ENCODE measurements around the gene CCDC177.
"Not testable (repeated sequence)": the region's sequence is repeated elsewhere in the genome, so short reads cannot be mapped to it uniquely, and the experiment has no call there.

Gene CCDC177

GRCh38 chr14:69599431-69599830, 24.8 kb upstream of the CCDC177 start:
- DNase-seq = not testable (repeated sequence)

DNA sequence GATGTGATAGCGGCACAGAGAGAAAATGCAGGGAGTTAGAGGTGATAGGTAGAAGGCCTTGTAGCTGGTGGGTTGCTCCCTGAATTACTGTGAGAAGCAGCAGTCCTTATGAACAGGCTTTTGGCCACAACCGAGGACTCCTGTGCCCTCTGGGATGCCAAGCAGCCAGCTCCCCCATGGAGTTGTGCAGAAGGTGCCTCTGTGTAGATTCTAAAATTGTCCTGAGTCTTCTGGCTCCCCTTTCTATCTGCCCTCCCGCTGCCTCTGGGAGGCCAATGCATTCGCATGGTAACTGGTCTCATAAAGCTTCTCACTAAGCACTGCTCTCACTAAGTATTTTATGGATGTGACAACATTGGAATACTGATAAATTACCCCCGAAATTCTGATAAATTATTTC, 20.7 kb upstream of the CCDC177 start:
- DNase-seq = no peak

GRCh38 chr14:69594846-69595245, 20.2 kb upstream of the CCDC177 start:
- DNase-seq = no peak

DNA sequence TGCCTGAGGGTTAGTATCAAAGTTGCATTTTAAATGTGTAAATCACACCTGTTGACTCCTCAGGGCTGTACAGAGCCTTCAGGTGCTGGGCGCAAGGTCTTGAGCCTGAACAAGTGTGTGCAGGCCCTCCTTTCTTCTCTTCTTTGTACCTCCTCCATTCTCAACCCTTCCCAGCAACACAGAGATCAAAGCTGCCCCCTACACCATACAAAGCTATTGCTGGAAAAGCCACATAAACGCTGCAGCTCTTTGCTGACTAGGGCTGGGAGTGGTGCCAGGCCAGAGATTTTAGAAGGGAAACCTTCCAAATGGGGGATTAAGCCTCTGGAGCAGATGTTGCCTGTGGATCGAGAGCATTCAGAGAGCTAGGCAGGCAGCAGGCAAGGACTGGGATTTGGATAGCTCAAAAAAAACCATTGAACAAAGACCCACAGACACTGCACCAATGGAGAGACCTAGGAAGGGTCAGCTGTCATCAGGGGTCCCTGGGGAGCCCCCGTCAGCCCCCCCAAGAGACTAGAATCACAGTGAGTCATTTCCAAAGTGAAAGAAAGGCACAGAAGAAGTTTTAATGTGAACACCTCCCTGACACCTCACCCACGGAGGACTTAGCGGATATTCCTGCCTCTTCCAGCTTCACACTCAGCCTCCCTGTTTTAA, 18.5 kb upstream of the CCDC177 start:
- peak; percentile 100 for DNase-seq

DNA sequence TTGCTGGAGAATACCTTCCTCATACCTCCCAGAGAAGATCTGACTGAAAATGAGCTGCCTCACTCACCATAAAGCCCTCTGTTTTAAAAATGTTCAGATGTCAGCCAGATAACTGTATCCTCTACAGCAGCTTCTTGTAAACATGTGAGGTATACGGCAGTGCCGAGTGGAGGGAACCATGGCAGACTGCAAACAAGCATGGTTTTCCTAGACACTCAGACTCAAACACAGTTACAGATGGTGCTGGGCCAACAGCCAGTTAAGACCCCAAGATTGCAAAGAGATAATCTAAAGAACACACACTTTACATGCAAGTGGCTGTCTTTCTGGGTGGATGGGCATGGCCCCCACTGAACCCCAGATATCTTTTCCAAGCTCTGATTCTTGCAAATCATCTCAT, 16.6 kb upstream of the CCDC177 start:
- peak; percentile 79 to 92 for DNase-seq

DNA sequence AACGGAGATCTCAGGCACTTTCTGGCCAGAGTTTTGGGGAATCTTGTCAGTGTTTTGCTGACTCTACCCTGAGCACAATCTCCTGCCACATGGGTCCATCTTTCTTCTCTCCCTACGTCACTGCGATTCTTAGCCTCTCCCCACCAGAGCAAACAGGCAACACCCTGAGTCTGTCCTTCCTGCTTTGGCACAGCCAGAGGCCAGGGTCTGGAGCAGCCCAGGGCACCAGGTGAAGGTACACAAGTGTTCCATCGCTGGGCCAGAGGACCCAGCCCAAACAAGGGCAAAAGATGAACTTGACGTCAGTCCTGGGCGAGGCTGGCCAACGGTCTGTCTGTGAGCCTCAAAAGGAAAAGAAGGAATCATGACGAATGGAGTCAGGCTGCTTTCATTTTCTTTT, 12.7 kb upstream of the CCDC177 start:
- DNase-seq = no peak

- DNase-seq = no peak
These were observed 11.7 kb upstream of the CCDC177 start for GRCh38 chr14:69586404-69586803.

DNA sequence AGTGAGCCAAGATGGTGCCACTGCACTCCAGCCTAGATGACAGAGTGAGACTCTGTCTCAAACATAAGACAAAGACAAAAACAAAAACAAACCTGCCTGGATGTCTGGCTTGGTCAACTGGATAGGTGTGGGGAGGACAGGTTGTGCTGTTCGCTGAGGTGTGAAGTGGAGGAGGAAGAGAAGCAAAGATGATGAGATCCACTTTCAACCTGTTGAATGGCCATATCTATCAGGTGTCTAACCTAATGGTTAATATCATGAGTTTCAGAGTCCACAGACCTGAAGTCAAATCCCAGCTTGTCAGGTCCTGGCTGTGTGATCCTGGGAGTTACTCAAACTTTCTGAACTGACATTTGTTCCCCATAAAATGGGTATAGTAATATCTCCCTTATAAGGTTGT, 9.7 kb upstream of the CCDC177 start:
- DNase-seq = no peak

- DNase-seq = no peak
These were observed 8.2 kb upstream of the CCDC177 start for GRCh38 chr14:69582829-69583228.

DNA sequence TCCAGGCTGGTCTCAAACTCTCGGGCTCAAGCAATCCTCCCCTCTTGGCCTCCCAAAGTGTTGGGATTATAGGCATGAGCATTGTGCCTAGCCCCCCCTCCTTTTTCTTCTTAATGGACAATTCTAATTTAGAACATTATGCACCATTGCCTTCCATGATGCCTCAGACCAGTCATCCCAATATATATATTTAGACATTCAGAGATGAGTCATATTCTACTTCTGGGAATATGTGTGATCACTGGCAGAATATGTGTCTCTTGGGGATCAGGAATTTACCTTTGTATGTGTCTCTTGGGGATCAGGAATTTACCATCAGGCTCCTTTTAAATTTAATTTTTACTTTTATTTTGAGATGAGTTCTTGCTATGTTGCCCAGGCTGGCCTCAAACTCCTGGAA, 7.5 kb upstream of the CCDC177 start:
- DNase-seq = no peak

DNA sequence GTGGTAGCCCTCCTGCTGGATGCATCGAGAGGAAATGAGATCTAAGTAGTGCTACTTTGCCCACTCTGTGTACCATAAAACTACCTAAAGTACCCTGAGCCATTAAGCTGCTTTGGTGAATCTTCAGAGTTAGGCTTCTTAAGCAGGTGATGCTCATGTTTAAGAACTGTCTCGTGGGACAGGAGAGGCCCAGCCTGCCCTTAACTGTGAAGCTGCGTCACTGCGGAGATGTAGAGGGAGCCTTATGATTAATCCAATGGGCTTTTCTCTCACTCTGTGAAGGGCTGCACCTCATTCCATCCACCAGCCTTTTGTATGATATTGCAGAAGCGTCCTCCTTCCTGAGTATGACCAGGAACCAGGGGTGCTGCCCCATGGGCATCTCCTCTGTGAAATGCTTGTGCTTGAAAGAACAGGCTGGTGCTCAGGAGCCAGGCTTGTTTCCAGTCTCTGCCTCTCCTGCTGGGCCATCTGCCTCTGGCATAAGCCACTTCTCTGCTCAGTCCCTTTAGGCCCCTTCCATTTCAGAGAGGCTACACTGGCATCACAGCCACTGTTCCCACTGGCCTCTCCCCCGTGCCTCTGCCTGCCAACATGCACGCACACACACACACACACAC, 6.8 kb upstream of the CCDC177 start:
- peak; percentile 81 to 94 for DNase-seq

DNA sequence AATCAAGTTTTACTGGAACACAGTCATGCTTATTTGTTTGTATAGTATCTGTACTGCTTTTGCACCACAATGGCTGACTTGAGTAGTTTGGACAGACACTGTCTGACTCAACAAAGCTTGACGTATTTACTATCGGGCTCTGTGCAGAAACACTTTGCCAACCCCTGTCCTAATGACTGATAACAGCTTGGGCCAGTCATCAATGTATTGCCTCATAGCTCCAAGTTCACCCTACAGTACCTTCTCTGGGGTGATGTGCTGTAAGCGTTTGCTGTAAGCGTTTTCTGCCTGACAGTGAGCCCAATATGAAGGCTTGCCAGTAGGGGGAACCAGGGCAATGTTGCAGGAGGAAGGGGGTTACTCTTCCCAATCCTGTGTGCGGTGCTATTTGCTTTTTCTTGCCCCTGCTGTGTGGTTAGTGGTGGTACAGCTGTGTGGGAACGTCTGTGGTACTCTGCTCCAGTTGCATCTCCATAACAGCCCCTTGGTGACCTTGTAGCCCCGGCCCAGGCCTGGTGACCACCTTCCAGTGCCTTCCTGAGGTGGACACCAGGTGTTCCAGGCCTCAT, 5.4 kb upstream of the CCDC177 start:
- DNase-seq = peak; percentile 79 to 89

DNA sequence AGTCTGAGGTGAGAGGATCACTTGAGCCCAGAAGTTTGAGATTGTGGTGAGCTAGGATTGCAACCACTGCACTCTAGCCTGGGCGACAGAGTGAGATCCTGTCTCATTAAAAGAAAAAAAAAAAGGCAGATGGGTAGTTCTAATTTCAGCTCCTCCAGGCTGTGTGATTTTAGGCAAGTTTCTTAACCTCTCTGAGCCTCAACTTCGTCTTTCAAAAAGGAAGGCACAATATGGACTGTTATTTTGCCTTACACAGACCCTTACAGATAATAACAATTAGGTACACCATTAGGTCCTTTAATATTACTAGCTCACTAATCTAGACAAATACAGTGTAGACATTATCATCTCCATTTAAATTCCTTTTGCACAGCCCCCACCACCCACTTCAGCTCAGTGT, 4.8 kb upstream of the CCDC177 start:
- no peak for DNase-seq

DNA sequence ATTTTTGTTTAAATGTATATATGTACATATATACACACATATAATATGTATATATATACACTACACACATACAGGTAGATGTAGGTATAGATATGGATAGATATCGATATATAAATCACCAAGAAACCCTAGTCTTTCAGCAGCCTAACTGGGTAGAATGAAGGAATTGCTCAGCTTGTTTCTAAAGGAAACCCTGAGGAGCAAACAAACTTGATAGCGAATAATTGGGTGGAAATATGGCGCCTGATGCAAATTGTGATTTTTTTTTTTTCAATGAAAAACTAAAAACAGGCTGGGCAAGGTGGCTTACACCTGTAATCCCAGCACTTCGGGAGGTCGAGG, 254 bp upstream of the CCDC177 start:
- DNase-seq = no peak

DNA sequence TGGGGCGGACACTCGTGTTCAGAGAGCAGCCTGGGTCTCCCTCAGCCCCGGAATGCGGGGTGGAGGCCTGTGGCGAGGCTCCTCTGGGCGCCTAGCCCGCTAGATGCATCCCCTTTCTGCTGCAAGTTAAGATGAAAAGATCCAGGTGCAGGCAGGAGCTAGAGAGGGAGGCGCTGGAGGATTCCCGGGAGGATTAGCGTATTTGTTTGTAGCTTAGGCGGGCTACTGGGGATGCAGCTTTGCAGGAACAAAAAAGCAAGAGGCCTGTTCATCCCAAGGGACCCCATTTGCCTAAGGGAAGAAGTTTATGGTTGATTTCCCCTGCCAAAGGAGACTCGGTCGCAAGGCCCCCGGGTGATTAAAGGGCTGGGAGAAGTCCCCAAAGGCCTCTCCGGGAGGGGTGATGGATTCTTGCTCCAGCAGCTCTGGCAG, 824 bp downstream of the CCDC177 start:
- peak; percentile 97 to 98 for DNase-seq

DNA sequence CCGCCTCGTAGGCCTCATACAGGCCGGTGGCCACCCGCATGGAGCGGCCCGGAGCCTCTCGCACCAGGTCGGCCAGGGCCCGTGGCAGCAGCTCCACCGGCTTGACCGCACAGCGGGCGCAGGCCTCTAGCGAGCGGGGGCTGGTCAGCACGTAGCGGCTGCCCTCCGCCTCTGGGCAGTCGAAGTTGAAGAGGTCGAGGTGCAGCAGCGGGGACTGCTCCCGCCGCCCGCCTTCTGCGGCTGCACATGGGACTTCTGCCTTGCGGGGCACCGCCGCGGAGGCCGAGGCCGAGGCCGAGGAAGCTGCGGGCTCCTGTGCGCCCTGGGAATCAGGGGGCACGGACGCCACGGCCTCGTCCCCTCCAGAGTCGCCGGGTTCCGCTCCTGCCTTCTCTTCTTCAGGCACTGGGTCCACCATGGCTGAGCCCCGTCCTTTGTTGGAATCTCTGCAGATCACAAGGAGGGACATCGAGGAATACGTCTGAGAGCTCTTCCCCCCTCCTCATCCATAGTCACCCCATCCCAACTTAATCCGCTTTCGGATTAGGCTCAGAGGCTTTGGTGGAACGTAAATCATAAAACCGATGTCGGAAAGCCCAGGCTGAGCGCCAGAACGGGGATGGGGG, 1.4 kb downstream of the CCDC177 start:
- peak; percentile 97 to 98 for DNase-seq

DNA sequence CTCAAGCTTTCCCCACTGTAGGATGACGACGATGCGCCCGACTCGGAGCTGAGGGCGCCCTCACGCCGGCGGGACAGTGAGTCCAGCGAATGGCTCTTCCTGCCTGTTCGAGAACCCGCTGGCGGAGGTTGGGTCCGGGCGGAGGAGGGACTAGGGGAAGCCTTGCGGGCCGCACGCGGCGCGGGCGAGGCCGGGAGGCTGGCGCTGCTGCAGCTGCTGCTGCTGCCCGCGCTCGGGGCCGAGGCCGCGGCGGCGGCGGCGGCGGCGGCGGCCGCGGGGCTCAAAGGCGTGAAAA, 1.9 kb downstream of the CCDC177 start:
- no peak for DNase-seq

- DNase-seq = peak in 1 of 2 experiments; percentile 31
These were observed 2.4 kb downstream of the CCDC177 start for GRCh38 chr14:69572030-69572840.

DNA sequence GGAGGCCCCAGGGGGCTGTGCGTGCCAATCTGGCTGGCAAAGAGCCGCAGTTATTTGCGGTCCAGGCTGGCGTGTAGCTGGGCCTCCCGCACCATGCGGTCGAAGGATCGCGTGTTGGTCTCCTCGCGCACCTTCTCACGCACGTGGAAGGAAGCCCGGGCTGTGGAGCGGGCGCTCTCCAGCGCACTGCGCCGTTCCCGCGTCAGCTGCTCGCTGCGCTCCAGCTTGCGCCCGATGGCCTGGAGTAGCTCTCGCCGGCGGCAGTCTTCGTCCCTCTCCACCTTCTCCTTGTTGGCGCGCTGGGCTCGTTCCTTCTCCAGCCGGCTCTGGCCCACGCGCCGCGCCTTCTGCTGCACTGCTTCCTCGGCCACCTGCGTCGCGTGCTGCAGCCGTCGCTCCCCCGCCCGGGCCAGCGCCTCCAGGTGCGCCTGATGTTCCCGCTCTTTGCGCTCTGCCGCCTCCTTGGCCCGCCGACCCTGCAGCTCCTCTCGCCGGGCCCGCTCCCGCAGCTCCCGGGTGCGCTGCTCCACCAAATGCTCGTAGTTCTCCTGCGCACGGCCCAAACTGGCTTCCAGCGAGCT, 3.1 kb downstream of the CCDC177 start:
- no peak for DNase-seq

DNA sequence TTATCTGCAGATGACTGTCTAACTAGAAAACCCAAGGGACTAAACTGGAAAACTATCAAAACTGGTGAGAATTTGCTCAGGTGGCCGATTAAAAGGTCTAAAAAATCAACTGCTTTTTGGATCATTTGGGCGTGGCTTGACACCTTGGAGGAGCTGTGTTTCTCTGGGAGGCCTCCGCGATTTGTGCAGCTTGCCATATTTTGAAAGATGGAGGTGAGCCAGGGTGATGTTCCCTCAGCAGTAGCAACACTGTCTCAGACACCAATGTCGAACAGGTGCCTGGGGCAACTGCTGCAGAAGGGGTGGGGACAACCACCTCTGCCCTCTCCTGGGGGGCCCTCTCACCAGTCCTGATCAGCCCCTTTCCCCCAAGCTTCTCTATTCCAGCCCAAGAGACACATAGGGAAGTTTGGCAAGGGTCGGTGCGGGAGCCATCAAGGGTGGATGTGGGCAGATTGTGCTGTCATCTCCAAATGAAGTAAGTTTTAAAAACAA, 3.8 kb downstream of the CCDC177 start:
- no peak for DNase-seq

GRCh38 chr14:69569859-69570258, 4.8 kb downstream of the CCDC177 start:
- DNase-seq = no peak

DNA sequence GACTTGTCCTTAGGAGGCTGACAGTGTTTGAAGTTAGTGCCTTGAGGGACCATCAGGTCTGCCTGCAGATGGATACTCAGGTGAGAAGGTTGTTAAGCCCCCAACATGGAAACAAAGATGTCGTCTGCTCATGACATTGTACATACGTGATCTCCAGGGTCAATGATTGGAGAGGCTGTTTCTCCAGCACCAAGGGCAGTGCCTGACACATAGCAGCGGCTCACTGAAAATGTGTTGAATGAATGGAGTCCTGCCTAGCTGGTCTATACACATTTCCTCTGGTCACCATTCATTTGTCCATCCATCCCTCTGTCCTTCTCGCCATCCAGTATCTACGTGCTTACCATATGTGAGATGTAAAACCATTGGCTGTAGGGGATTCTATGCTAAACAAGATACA, 7.1 kb downstream of the CCDC177 start:
- DNase-seq = no peak

DNA sequence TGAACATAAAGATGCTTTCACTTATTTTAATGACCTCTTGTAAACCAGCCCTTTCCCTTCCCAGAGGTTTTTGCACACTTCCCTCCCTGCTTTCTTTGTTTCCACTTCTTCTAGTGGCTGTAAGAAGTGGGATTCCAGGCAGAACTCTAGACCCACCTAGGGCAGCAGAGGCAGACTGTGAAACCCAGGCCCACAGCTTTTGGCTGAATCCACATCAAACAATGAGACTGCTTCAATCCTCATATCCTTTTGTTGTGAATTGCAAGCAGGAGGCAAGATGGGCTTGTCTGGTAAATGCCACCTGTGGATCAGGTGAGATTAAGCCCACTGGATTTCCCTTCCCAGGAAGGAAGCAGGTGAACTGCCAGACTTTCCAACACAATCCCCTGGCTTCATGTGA, 12.8 kb downstream of the CCDC177 start:
- no peak for DNase-seq
